ENCODE measurements around the gene NKAIN2.

The NKAIN2 gene

GRCh38 chr6:123805921-123806320, 2.3 kb downstream of the NKAIN2 start:
- no peak for TF ChIP-seq CTCF (IDR thresholded peaks at IDR 0.05; ENCODE audit: low read depth, low read length, missing control alignments)
- DNase-seq (ENCODE audit: low read depth): no peak
- no peak overlapping the region for H3K4me3 ChIP-seq (ENCODE audit: low read depth, low read length)

GRCh38 chr6:123806561-123806960, 2.9 kb downstream of the NKAIN2 start:
- no peak for TF ChIP-seq CTCF (IDR thresholded peaks at IDR 0.05; ENCODE audit: low read depth, low read length, missing control alignments)

GRCh38 chr6:123808556-123808955, 4.9 kb downstream of the NKAIN2 start:
- TF ChIP-seq CTCF (IDR thresholded peaks at IDR 0.05; ENCODE audit: low read depth, low read length, missing control alignments): no peak
- DNase-seq (ENCODE audit: low read depth): no peak

More at GRCh38 chr6:123806561-123806960, 2.9 kb downstream of the NKAIN2 start:
- no peak overlapping the region for H3K4me3 ChIP-seq (ENCODE audit: low read depth, low read length)
- no peak for DNase-seq (ENCODE audit: low read depth)

GRCh38 chr6:123810214-123810613, 6.5 kb downstream of the NKAIN2 start:
- H3K4me3 ChIP-seq (ENCODE audit: low read depth, low read length): no peak overlapping the region
- DNase-seq (ENCODE audit: low read depth): no peak
- TF ChIP-seq CTCF (IDR thresholded peaks at IDR 0.05; ENCODE audit: low read depth, low read length, missing control alignments): no peak

More at GRCh38 chr6:123808556-123808955, 4.9 kb downstream of the NKAIN2 start:
- no peak overlapping the region for H3K4me3 ChIP-seq (ENCODE audit: low read depth, low read length)

GRCh38 chr6:123810948-123811347, 7.3 kb downstream of the NKAIN2 start:
- TF ChIP-seq CTCF (IDR thresholded peaks at IDR 0.05; ENCODE audit: low read depth, low read length, missing control alignments): no peak
- DNase-seq (ENCODE audit: low read depth): no peak
- no peak overlapping the region for H3K4me3 ChIP-seq (ENCODE audit: low read depth, low read length)

- no peak for TF ChIP-seq CTCF (IDR thresholded peaks at IDR 0.05; ENCODE audit: low read depth, low read length, missing control alignments)
- no peak overlapping the region for H3K4me3 ChIP-seq (ENCODE audit: low read depth, low read length)
- no peak for DNase-seq (ENCODE audit: low read depth)
Observed at GRCh38 chr6:123811378-123811777, 7.7 kb downstream of the NKAIN2 start.

- no peak for TF ChIP-seq CTCF (IDR thresholded peaks at IDR 0.05; ENCODE audit: low read depth, low read length, missing control alignments)
- no peak overlapping the region for H3K4me3 ChIP-seq (ENCODE audit: low read depth, low read length)
- no peak for DNase-seq (ENCODE audit: low read depth)
Observed at GRCh38 chr6:123812621-123813020, 9.0 kb downstream of the NKAIN2 start.
